ENCODE measurements around the gene SMC5.
"Not testable (repeated sequence)": the region's sequence is repeated elsewhere in the genome, so short reads cannot be mapped to it uniquely, and the experiment has no call there.

The SMC5 gene

DNA sequence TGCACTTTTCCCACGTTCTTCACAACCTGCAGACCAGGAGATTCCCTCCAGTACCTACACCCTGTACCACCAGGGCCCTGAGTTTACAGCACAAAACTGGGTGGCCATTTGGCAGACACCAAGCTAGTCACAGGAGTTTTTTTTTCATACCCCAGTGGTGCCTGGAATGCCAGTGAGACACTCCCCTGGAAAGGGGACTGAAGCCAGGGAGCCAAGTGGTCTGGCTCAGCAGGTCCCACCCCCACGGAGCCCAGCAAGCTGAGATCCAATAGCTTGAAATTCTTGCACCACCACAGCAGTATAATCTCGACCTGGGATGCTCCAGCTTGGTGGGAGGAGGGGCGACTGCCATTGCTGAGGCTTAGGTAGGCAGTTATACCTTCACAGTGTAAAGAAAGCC is 26.3 kb upstream of the SMC5 start:
- Histone ChIP-seq H3K79me2 (ENCODE audit: insufficient read depth, low read length) (no peaks in the 10 kb centered on the region), H3K4me3 (ENCODE audit: low read length, poor library complexity, severe bottlenecking) (no peak overlapping the region), H3F3A (ENCODE audit: low read depth) (no peaks in the 10 kb centered on the region)

DNA sequence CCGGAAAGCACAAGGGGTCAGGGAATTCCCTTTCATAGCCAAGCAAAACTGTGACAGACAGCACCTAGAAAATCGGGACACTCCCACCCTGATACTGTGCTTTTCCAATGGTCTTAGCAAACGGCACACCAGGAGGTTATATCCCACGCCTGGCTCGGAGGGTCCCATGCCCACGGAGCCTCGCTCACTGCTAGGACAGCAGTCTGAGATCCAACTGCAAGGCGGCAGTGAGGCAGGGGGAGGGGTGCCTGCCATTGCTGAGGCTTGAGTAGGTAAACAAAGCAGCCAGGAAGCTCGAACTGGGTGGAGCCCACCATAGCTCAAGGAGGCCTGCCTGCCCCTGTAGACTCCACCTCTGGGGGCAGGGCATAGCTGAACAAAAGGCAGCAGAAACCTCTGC is 24.6 kb upstream of the SMC5 start:
- not testable (repeated sequence) for H2AFZ ChIP-seq (ENCODE audit: low read length)

More for the DNA sequence above, 26.3 kb upstream of the SMC5 start:
- H2AFZ ChIP-seq (ENCODE audit: low read length): no peak overlapping the region
- no peaks in the 10 kb centered on the region for H3K9me3 ChIP-seq (ENCODE audit: insufficient read depth, low read depth, low read length)
- no peaks in the 10 kb centered on the region for H3K9me2 ChIP-seq (replicated peaks; ENCODE audit: low read depth, low read length)
- no peaks in the 10 kb centered on the region for H3K36me3 ChIP-seq (ENCODE audit: insufficient read depth, low read length)
- H3K4me1 ChIP-seq (ENCODE audit: insufficient read depth, low read length, poor library complexity, severe bottlenecking): no peaks in the 10 kb centered on the region
- H3K9ac ChIP-seq (ENCODE audit: low read depth, low read length, poor library complexity, severe bottlenecking): no peak overlapping the region
- TF ChIP-seq, protein P1, sequence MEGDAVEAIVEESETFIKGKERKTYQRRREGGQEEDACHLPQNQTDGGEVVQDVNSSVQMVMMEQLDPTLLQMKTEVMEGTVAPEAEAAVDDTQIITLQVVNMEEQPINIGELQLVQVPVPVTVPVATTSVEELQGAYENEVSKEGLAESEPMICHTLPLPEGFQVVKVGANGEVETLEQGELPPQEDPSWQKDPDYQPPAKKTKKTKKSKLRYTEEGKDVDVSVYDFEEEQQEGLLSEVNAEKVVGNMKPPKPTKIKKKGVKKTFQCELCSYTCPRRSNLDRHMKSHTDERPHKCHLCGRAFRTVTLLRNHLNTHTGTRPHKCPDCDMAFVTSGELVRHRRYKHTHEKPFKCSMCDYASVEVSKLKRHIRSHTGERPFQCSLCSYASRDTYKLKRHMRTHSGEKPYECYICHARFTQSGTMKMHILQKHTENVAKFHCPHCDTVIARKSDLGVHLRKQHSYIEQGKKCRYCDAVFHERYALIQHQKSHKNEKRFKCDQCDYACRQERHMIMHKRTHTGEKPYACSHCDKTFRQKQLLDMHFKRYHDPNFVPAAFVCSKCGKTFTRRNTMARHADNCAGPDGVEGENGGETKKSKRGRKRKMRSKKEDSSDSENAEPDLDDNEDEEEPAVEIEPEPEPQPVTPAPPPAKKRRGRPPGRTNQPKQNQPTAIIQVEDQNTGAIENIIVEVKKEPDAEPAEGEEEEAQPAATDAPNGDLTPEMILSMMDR (conservative IDR thresholded peaks at IDR 0.05; ENCODE audit: low read length): no peak
- TF ChIP-seq EZH2phosphoT487 (IDR thresholded peaks at IDR 0.05; ENCODE audit: borderline replicate concordance): no peak
- H3K4me2 ChIP-seq (ENCODE audit: low read depth, low read length, poor library complexity, severe bottlenecking): no peak overlapping the region
- H4K20me1 ChIP-seq (ENCODE audit: insufficient read depth, low read length, poor library complexity, severe bottlenecking): no peaks in the 10 kb centered on the region
- no peaks in the 10 kb centered on the region for H3K27me3 ChIP-seq (ENCODE audit: insufficient read depth, low read length, poor library complexity, severe bottlenecking)

DNA sequence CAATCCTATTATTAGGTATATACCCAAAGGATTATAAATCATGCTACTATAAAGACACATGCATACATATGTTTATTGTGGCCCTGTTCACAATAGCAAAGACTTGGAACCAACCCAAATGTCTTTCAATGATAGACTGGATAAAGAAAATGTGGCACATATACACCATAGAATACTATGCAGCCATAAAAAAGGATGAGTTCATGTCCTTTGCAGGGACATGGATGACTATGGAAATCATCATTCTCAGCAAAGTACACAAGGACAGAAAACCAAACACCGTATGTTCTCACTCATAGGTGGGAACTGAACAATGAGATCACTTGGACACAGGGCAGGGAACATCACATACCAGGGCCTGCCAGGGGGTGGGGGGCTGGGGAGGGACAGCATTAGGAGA is 12.8 kb upstream of the SMC5 start:
- not testable (repeated sequence) for H3K9me3 ChIP-seq (ENCODE audit: insufficient read depth, low read depth, low read length); H3F3A ChIP-seq (ENCODE audit: low read depth); H3K79me2 ChIP-seq (ENCODE audit: insufficient read depth, low read length); H3K4me3 ChIP-seq (ENCODE audit: low read length, poor library complexity, severe bottlenecking); H2AFZ ChIP-seq (ENCODE audit: low read length); H4K20me1 ChIP-seq (ENCODE audit: insufficient read depth, low read length, poor library complexity, severe bottlenecking); H3K9me2 ChIP-seq (replicated peaks; ENCODE audit: low read depth, low read length); H3K4me1 ChIP-seq (ENCODE audit: insufficient read depth, low read length, poor library complexity, severe bottlenecking); H3K4me2 ChIP-seq (ENCODE audit: low read depth, low read length, poor library complexity, severe bottlenecking); H3K36me3 ChIP-seq (ENCODE audit: insufficient read depth, low read length); H3K9ac ChIP-seq (ENCODE audit: low read depth, low read length, poor library complexity, severe bottlenecking); H3K27me3 ChIP-seq (ENCODE audit: insufficient read depth, low read length, poor library complexity, severe bottlenecking)

More for the DNA sequence above, 24.6 kb upstream of the SMC5 start:
- H3K36me3 ChIP-seq (ENCODE audit: insufficient read depth, low read length); H3K9me3 ChIP-seq (ENCODE audit: insufficient read depth, low read depth, low read length); H3K4me3 ChIP-seq (ENCODE audit: low read length, poor library complexity, severe bottlenecking); H3F3A ChIP-seq (ENCODE audit: low read depth); H3K4me2 ChIP-seq (ENCODE audit: low read depth, low read length, poor library complexity, severe bottlenecking); H3K9me2 ChIP-seq (replicated peaks; ENCODE audit: low read depth, low read length); H3K4me1 ChIP-seq (ENCODE audit: insufficient read depth, low read length, poor library complexity, severe bottlenecking); H3K79me2 ChIP-seq (ENCODE audit: insufficient read depth, low read length); H3K27me3 ChIP-seq (ENCODE audit: insufficient read depth, low read length, poor library complexity, severe bottlenecking); H4K20me1 ChIP-seq (ENCODE audit: insufficient read depth, low read length, poor library complexity, severe bottlenecking); H3K9ac ChIP-seq (ENCODE audit: low read depth, low read length, poor library complexity, severe bottlenecking): not testable (repeated sequence)

DNA sequence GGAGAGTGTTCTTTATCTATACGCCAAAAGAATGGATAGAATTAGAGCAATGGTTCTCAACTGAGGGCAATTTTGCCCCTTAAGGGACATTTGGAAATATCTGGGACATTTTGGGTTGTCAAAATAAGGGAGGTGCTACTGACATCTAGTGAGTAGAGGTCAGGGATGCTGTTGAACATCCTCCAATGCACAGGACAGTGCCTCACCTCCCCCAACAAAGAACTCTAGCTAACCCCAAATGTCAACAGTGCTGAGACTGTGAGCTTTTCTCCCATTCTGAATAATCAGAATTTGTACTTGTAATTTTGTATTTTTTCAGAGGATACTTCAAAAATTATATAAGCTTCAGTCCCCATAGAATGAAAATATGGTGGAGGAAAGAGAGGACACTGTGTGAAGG is 8.6 kb upstream of the SMC5 start:
- Histone ChIP-seq H2AFZ (ENCODE audit: low read length) (no peak overlapping the region), H3K36me3 (ENCODE audit: insufficient read depth, low read length) (no peaks in the 10 kb centered on the region), H4K20me1 (ENCODE audit: insufficient read depth, low read length, poor library complexity, severe bottlenecking) (no peaks in the 10 kb centered on the region), H3K9me3 (ENCODE audit: insufficient read depth, low read depth, low read length) (no peaks in the 10 kb centered on the region), H3K27me3 (ENCODE audit: insufficient read depth, low read length, poor library complexity, severe bottlenecking) (no peaks in the 10 kb centered on the region), H3K4me1 (ENCODE audit: insufficient read depth, low read length, poor library complexity, severe bottlenecking) (peaks cover 12% of the 10 kb centered on the region), H3K4me2 (ENCODE audit: low read depth, low read length, poor library complexity, severe bottlenecking) (no peak overlapping the region), H3F3A (ENCODE audit: low read depth) (no peaks in the 10 kb centered on the region; the same call in 1 of the 2 replicates), H3K9ac (ENCODE audit: low read depth, low read length, poor library complexity, severe bottlenecking) (no peak overlapping the region), H3K79me2 (ENCODE audit: insufficient read depth, low read length) (no peaks in the 10 kb centered on the region), H3K9me2 (replicated peaks; ENCODE audit: low read depth, low read length) (no peaks in the 10 kb centered on the region), H3K4me3 (ENCODE audit: low read length, poor library complexity, severe bottlenecking) (no peak overlapping the region)
- TF ChIP-seq, protein P1 (conservative IDR thresholded peaks at IDR 0.05; ENCODE audit: low read length): no peak
- no peak for TF ChIP-seq EZH2phosphoT487 (IDR thresholded peaks at IDR 0.05; ENCODE audit: borderline replicate concordance)

Data from Loucy (cell line).